Fibroblast of lung (primary cell): ENCODE results near the gene MAEA. TPM values are rescaled to one million over a fixed set of nuclear protein-coding genes. Genes with fewer than 3 reads are reported as not detected.

Experiments
- DNase-seq, 2 donors: peaks; one replicate each; pipeline versions ENCODE4 v3.0.0 to v3.0.0-alpha.2; 2010; ENCODE audit warnings: low read depth in 2 of 2
- H2AFZ ChIP-seq: 2 replicates; pipeline ENCODE4 v1.5.1; 2012; ENCODE audit warnings: low read length, control low read depth, inconsistent platforms
- H3K27ac ChIP-seq: 2 replicates; pipeline ENCODE4 v1.5.1; 2011; ENCODE audit warnings: low read length, control low read depth; ENCODE audit not compliant: insufficient read depth
- H3K27me3 ChIP-seq: 2 replicates; pipeline ENCODE4 v1.5.1; 2011; ENCODE audit warnings: mild to moderate bottlenecking, low read length; ENCODE audit not compliant: control insufficient read depth, insufficient read depth
- H3K36me3 ChIP-seq: 2 replicates; pipeline ENCODE4 v1.5.1; 2011; ENCODE audit warnings: low read length; ENCODE audit not compliant: control insufficient read depth, insufficient read depth
- H3K4me1 ChIP-seq: 2 replicates; pipeline ENCODE4 v1.5.1; 2011; ENCODE audit warnings: low read length; ENCODE audit not compliant: control insufficient read depth, insufficient read depth; ENCODE audit errors: extremely low read depth
- H3K4me2 ChIP-seq: 2 replicates; pipeline ENCODE4 v1.5.1; 2011; ENCODE audit warnings: low read length, control low read depth; ENCODE audit not compliant: insufficient read depth; ENCODE audit errors: extremely low read depth
- H3K4me3 ChIP-seq, 4 experiments: fragments of 200-600 bp in 1 of 4; sonication (generic) in 1 of 4; replicated peaks in 1 of 4; 2 replicates each; pipeline ENCODE4 v1.5.1; 2011 to 2016; ENCODE audit warnings: low read length in 4 of 4, low read depth in 3 of 4, mild to moderate bottlenecking in 3 of 4, control low read depth in 2 of 4, inconsistent platforms in 1 of 4, mixed read lengths in 1 of 4; ENCODE audit not compliant: insufficient read depth in 1 of 4; ENCODE audit errors: control extremely low read depth in 1 of 4
- H3K79me2 ChIP-seq: 2 replicates; pipeline ENCODE4 v1.5.1; 2012; ENCODE audit warnings: mild to moderate bottlenecking, low read length, inconsistent platforms; ENCODE audit not compliant: control insufficient read depth, insufficient read depth
- H3K9ac ChIP-seq: 2 replicates; pipeline ENCODE4 v1.5.1; 2011; ENCODE audit warnings: mild to moderate bottlenecking, low read length, control low read depth; ENCODE audit not compliant: insufficient read depth
- H3K9me3 ChIP-seq: 2 replicates; pipeline ENCODE4 v1.5.1; 2012; ENCODE audit warnings: low read depth, low read length; ENCODE audit not compliant: control insufficient read depth, insufficient read depth
- H4K20me1 ChIP-seq: 2 replicates; pipeline ENCODE4 v1.5.1; 2011; ENCODE audit warnings: low read length; ENCODE audit not compliant: control insufficient read depth, insufficient read depth; ENCODE audit errors: extremely low read depth
- EZH2 ChIP-seq: IDR thresholded peaks from 2 replicates; pipeline ENCODE4 v1.5.1; 2012; ENCODE audit warnings: low read length, control low read depth, mild to moderate bottlenecking; ENCODE audit errors: missing control alignments
- polyA plus RNA-seq, 2 donors: library from polyadenylated mRNA; depleted of rRNA in 1 of 2; stranded (reverse) in 1 of 2; unstranded in 1 of 2; fragments of >200 nt; gene quantifications; 2 replicates each; pipeline ENCODE4 v1.2.1, GENCODE V29; 2011 to 2012; ENCODE audit warnings: missing spikeins in 1 of 2
- total RNA-seq: library from RNA; depleted of rRNA; stranded (reverse); fragments of >200 nt; gene quantifications from 2 replicates; pipeline ENCODE4 v1.2.1, GENCODE V29; 2014
- TF ChIP-seq, protein P1 (sequence below), 2 donors: IDR thresholded peaks in 1 of 2; conservative IDR thresholded peaks in 1 of 2; 1 replicate in 1 of 2; 2 replicates in 1 of 2; pipeline ENCODE4 v1.5.1; 2011 to 2012; ENCODE audit warnings: low read length in 2 of 2, control low read depth in 1 of 2, inconsistent platforms in 1 of 2, low read depth in 1 of 2, mild to moderate bottlenecking in 1 of 2

MAEA gene
- total and polyA plus RNA-seq, 2 donors (not counting 1 experiment from before 2014, with no cell fraction given), result 44.3 to 53.8 TPM

DNA sequence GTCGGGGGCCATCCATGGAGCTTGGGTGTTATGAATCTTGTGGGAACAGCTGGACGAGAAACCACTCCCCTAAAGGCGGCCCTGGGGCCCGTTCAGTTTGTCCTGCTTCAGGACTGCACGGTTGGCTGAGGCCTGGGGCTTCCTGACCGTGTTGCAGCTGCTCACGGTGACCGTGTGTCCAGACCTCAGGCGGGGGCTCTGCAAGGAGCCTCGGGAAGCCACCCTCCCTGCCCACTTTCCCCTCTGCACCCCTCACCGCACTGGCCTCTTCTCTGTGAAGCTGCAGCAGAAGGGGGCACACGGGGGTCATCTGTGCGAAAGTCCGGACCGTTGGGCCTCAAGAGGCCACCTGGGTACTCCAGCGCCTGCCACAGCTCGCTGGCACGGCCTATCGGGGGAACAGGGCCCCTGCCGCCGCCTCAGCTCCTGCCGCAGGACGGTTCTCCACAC is 86.7 kb downstream of the MAEA start:
- Histone ChIP-seq H3K27ac (no peak overlapping the region), H3K36me3 (peaks cover 4% of the 10 kb centered on the region), H2AFZ (no peak overlapping the region), H3K4me3 (no peak overlapping the region), H3K4me1 (no peaks in the 10 kb centered on the region), H3K79me2 (no peaks in the 10 kb centered on the region), H3K9me3 (no peaks in the 10 kb centered on the region), H3K4me2 (no peak overlapping the region), H3K27me3 (no peaks in the 10 kb centered on the region), H3K9ac (no peak overlapping the region), H4K20me1 (no peaks in the 10 kb centered on the region)
- no peak for TF ChIP-seq EZH2
- TF ChIP-seq, protein P1, sequence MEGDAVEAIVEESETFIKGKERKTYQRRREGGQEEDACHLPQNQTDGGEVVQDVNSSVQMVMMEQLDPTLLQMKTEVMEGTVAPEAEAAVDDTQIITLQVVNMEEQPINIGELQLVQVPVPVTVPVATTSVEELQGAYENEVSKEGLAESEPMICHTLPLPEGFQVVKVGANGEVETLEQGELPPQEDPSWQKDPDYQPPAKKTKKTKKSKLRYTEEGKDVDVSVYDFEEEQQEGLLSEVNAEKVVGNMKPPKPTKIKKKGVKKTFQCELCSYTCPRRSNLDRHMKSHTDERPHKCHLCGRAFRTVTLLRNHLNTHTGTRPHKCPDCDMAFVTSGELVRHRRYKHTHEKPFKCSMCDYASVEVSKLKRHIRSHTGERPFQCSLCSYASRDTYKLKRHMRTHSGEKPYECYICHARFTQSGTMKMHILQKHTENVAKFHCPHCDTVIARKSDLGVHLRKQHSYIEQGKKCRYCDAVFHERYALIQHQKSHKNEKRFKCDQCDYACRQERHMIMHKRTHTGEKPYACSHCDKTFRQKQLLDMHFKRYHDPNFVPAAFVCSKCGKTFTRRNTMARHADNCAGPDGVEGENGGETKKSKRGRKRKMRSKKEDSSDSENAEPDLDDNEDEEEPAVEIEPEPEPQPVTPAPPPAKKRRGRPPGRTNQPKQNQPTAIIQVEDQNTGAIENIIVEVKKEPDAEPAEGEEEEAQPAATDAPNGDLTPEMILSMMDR (conservative IDR thresholded peaks at IDR 0.05 in 1 of 2, IDR thresholded peaks at IDR 0.05 in 1 of 2; ENCODE audit: low read depth in 1 of 2, low read length in 2 of 2), result no peak
- no peak for DNase-seq

DNA sequence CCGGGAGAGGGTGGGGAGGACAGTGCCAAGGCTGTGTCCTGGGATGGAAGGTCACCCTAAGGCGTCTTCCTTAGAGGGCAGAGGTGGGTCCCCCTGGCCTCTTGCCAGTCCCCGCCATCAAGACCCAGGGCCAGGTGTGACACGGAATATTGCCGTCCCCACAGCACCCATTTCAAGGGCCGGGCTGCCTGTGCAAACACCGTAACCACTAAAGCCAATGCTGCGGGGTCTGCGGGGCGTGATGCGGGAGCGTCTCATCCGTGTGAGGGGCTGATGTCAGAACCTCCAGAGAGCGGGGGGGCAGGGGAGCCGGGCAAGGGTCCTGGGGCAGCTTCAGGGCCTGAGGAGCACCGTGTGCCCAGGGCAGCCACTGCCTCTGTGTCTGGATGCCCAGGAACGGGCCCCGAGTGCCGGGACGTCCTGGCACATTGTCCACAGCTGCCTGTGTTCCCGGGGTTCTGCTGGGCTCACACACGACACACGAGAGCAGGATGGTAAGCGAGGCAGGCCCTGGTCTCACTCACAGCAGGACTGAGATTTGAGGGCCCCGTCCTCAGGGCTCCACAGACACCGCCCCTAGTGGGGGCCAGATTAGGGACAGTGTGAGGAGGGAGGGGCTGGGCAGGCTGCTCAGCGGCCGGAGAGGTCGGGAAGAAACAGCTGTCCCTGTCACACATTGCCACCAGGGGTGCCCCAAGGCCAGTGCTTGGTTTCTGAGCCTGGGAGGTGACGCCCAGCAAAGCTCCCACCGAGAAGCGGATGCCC is 87.3 kb downstream of the MAEA start:
- TF ChIP-seq, protein P1 (conservative IDR thresholded peaks at IDR 0.05 in 1 of 2, IDR thresholded peaks at IDR 0.05 in 1 of 2; ENCODE audit: low read depth in 1 of 2, low read length in 2 of 2), result no peak
- no peak for TF ChIP-seq EZH2
- no peak overlapping the region for H3K27ac ChIP-seq
- DNase-seq, result no peak

DNA sequence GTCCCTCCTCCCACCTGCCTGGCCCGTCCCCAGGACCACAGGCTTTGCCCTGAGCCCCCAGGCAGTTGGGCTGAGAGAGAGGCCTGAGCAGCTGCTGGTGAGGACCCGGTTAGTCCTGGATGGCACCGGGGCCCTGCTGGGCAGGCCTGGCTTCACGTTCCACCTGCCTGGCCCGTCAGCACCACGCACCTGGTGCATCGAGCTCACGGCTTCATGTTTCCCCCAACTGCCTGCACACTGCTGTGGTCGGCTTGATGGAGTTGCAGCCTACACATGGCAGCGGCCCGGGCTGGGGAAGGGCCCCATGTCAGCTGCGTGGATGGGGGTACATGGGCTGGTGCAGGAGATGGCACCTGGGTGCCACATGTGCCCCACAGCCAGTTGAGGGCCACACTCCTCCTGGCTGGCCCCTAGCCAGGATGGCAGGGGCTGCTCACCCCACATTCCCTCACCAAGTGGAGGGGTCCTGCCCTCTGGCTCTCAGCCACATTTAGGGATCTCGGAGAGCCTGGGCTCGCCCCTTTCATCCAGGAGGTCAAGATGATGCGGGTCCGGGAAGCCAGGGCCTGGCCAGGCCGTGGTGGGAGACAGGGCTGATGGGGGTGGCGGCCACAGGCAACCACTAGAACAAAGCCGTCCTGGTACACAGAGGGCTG is 88.0 kb downstream of the MAEA start:
- H3K4me3 ChIP-seq, result no peak overlapping the region
- H3K9me3 ChIP-seq, result no peaks in the 10 kb centered on the region
- TF ChIP-seq EZH2, result no peak
- TF ChIP-seq, protein P1 (conservative IDR thresholded peaks at IDR 0.05 in 1 of 2, IDR thresholded peaks at IDR 0.05 in 1 of 2; ENCODE audit: low read depth in 1 of 2, low read length in 2 of 2), result no peak
- H2AFZ ChIP-seq, result no peak overlapping the region
- peaks cover 4% of the 10 kb centered on the region for H3K36me3 ChIP-seq
- no peak for DNase-seq
- no peak overlapping the region for H3K4me2 ChIP-seq
- H3K4me1 ChIP-seq, result no peaks in the 10 kb centered on the region
- H4K20me1 ChIP-seq, result no peaks in the 10 kb centered on the region
- H3K27ac ChIP-seq, result no peak overlapping the region
- no peak overlapping the region for H3K9ac ChIP-seq
- H3K79me2 ChIP-seq, result no peaks in the 10 kb centered on the region
- H3K27me3 ChIP-seq, result no peaks in the 10 kb centered on the region

More for the DNA sequence above, 87.3 kb downstream of the MAEA start:
- peaks cover 4% of the 10 kb centered on the region for H3K36me3 ChIP-seq
- no peaks in the 10 kb centered on the region for H3K79me2 ChIP-seq
- no peaks in the 10 kb centered on the region for H3K27me3 ChIP-seq
- no peaks in the 10 kb centered on the region for H3K4me1 ChIP-seq
- H4K20me1 ChIP-seq, result no peaks in the 10 kb centered on the region
- no peaks in the 10 kb centered on the region for H3K9me3 ChIP-seq
- no peak overlapping the region for H3K9ac ChIP-seq
- no peak overlapping the region for H3K4me2 ChIP-seq
- no peak overlapping the region for H2AFZ ChIP-seq
- no peak overlapping the region for H3K4me3 ChIP-seq
